GM12878 (cell line): Measurements from ENCODE around the gene FGGY.

Experiments
- ATF2 ChIP-seq: IDR thresholded peaks from 2 replicates; pipeline ENCODE4 v1.6.1; 2012; ENCODE audit warnings: low read length, inconsistent platforms
- CHD4 ChIP-seq: fragments of 200-600 bp; sonication (generic); IDR thresholded peaks from 2 replicates; pipeline ENCODE4 v1.6.1; 2016; ENCODE audit warnings: mild to moderate bottlenecking
- CTCF ChIP-seq, 3 experiments: IDR thresholded peaks in 2 of 3; conservative IDR thresholded peaks in 1 of 3; 2 replicates each; pipeline ENCODE4 v1.5.1; 2011; ENCODE audit warnings: low read depth in 3 of 3, low read length in 3 of 3, mild to moderate bottlenecking in 3 of 3, control low read depth in 2 of 3, moderate library complexity in 2 of 3, inconsistent platforms in 1 of 3, mixed read lengths in 1 of 3; ENCODE audit not compliant: control insufficient read depth in 2 of 3, insufficient read depth in 1 of 3; ENCODE audit errors: extremely low read depth in 1 of 3
- FOXK2 ChIP-seq: fragments of 450-650 bp; IDR thresholded peaks from 2 replicates; pipeline ENCODE4 v1.6.1; 2017; ENCODE audit warnings: mild to moderate bottlenecking, moderate library complexity
- MLLT1 ChIP-seq: fragments of 450-650 bp; IDR thresholded peaks from 2 replicates; pipeline ENCODE4 v1.6.1; 2016; ENCODE audit warnings: mild to moderate bottlenecking
- POLR2A ChIP-seq: IDR thresholded peaks from 2 replicates; pipeline ENCODE4 v1.6.1; 2011; ENCODE audit warnings: low read depth, mild to moderate bottlenecking, low read length
- RBBP5 ChIP-seq: fragments of 200-600 bp; sonication (generic); conservative IDR thresholded peaks from 2 replicates; pipeline ENCODE4 v1.6.1; 2016
- REST ChIP-seq: IDR thresholded peaks from 2 replicates; pipeline ENCODE4 v1.6.1; 2012; ENCODE audit warnings: mild to moderate bottlenecking, low read depth, low read length
- TCF7 ChIP-seq: IDR thresholded peaks from 2 replicates; pipeline ENCODE4 v1.6.1; 2014; ENCODE audit warnings: antibody characterized with exemption, borderline replicate concordance
- ZNF274 ChIP-seq: IDR thresholded peaks from one replicate; pipeline ENCODE4 v1.8.0; 2011; ENCODE audit not compliant: insufficient read length, insufficient read depth

- no peak for TF ChIP-seq TCF7
- TF ChIP-seq MLLT1: no peak
- no peak for TF ChIP-seq CTCF (IDR thresholded peaks at IDR 0.05 in 2 of 3, conservative IDR thresholded peaks at IDR 0.05 in 1 of 3; ENCODE audit: control insufficient read depth in 2 of 3, extremely low read depth in 1 of 3, insufficient read depth in 1 of 3, low read depth in 3 of 3, low read length in 3 of 3)
- no peak for TF ChIP-seq CHD4
- TF ChIP-seq POLR2A: no peak
- no peak for TF ChIP-seq ZNF274
- no peak for TF ChIP-seq FOXK2
- no peak for TF ChIP-seq REST
- TF ChIP-seq ATF2: no peak
- no peak for TF ChIP-seq RBBP5
Observed at GRCh38 chr1:59415286-59415850, 118.5 kb downstream of the FGGY start.
